HG02610 (cell line): ENCODE measurements around the gene SYNE1.
"Not testable (repeated sequence)": the region's sequence is repeated elsewhere in the genome, so short reads cannot be mapped to it uniquely, and the experiment has no call there.

Experiments
- ATAC-seq: cut with Tn5 transposase; IDR thresholded peaks from one replicate; pipeline ENCODE4 v1.9.1; 2021; ENCODE audit warnings: mild to moderate bottlenecking, moderate library complexity; ENCODE audit not compliant: unreplicated experiment

SYNE1 gene

GRCh38 chr6:152631376-152631775 is 5.8 kb downstream of the SYNE1 start:
- ATAC-seq: no peak

- ATAC-seq: no peak
Measured at GRCh38 chr6:152630832-152631231, 6.3 kb downstream of the SYNE1 start.

GRCh38 chr6:152625213-152625612 is 11.9 kb downstream of the SYNE1 start:
- ATAC-seq: no peak

GRCh38 chr6:152614776-152615175 is 22.4 kb downstream of the SYNE1 start:
- ATAC-seq: not testable (repeated sequence)

- ATAC-seq: no peak
Measured at GRCh38 chr6:152609125-152609670, 28.0 kb downstream of the SYNE1 start.

- ATAC-seq: no peak
Measured at GRCh38 chr6:152605941-152606340, 31.2 kb downstream of the SYNE1 start.

GRCh38 chr6:152605342-152605741 is 31.8 kb downstream of the SYNE1 start:
- ATAC-seq: no peak

- no peak for ATAC-seq
Measured at GRCh38 chr6:152603911-152604310, 33.3 kb downstream of the SYNE1 start.

- no peak for ATAC-seq
Measured at GRCh38 chr6:152600022-152600421, 37.1 kb downstream of the SYNE1 start.

GRCh38 chr6:152598901-152599537 is 38.1 kb downstream of the SYNE1 start:
- no peak for ATAC-seq

- no peak for ATAC-seq
Measured at GRCh38 chr6:152598421-152598820, 38.7 kb downstream of the SYNE1 start.

GRCh38 chr6:152596726-152597125 is 40.4 kb downstream of the SYNE1 start:
- no peak for ATAC-seq

- no peak for ATAC-seq
Measured at GRCh38 chr6:152595499-152595898, 41.7 kb downstream of the SYNE1 start.

GRCh38 chr6:152594701-152595100 is 42.5 kb downstream of the SYNE1 start:
- ATAC-seq: no peak

- ATAC-seq: no peak
Measured at GRCh38 chr6:152588456-152588855, 48.7 kb downstream of the SYNE1 start.

GRCh38 chr6:152587473-152587872 is 49.7 kb downstream of the SYNE1 start:
- no peak for ATAC-seq

GRCh38 chr6:152585236-152585635 is 51.9 kb downstream of the SYNE1 start:
- ATAC-seq: no peak

GRCh38 chr6:152583888-152584287 is 53.3 kb downstream of the SYNE1 start:
- no peak for ATAC-seq

- ATAC-seq: no peak
Measured at GRCh38 chr6:152576525-152576924, 60.6 kb downstream of the SYNE1 start.

- ATAC-seq: no peak
Measured at GRCh38 chr6:152575621-152576150, 61.5 kb downstream of the SYNE1 start.

- ATAC-seq: no peak
Measured at GRCh38 chr6:152575161-152575560, 62.0 kb downstream of the SYNE1 start.

- no peak for ATAC-seq
Measured at GRCh38 chr6:152573762-152574161, 63.4 kb downstream of the SYNE1 start.
